OCI-M2 (cell line): ENCODE data around the gene UIMC1.

Experiments used
- DNase-seq: peaks from one replicate; lab custom pipeline; 2025; ENCODE audit not compliant: unreplicated experiment; lab: John Stamatoyannopoulos, UW

UIMC1 gene

DNA sequence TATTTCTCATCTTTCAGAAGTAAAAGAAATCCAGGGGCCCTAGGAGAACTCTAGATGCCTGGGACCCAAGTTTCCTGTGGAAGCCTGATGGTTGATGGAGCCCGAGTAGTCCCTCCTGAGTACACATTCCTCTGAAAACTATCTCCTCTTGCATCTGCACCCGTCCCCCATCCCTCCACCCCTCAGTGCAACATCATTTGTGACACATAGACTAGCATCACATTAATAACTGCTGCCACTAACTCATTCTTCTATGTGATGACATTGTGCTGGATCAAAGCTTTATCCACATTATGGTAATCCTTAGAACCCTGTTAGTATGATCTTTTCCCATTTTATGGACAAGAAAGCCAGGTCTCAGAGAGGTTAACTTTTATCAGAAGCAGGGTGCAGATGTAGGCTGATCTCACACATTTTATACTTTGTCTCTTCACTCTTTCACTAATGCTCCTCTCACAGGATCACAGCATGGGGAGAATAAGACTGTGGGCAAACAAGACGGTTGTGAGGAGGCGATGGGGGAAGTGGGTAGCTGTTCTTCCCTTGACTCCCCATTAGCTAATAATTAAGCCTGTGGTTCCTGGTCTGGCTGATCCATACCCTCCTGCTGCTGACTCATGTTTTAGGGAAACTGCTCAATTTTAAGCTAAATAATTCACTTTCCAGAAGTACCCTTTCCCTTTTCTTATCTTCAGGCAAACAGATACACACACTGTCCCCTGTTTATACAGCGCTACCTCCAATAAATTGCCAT, 103.5 kb downstream of the UIMC1 start:
- DNase-seq = no peak

DNA sequence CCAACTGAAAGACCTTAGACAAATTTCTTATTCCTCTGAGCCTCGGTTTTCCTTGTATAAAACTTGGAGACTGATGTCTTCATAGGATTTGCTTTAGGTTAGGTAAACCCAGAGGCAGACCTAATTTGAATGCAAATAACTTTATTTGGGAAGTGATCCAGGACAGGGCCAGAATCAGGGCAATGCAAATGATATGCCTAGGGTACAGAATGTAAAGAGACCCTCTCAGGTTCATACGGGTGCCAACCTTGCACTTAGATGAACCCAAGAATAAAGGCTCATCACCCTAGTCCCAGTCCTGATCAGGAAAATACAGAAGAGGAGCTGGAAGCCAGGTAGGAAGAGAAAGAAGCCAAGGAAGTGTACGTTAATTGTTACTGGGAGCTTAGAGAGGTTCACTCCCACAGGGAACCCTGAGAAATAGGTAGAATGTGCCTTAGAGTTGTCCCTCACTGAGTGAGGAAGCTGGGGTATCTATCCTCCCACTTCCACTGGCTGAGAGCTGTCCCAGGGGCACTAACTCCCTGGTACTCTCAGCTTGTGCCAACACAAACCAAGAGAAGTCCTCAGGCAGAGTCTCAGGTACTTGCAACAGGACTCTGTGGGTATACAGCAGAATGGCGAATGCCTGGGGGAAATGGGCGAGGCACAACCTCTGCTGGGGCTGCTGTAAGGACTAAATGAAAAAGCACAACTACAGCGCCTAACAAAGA, 104.3 kb downstream of the UIMC1 start:
- DNase-seq = no peak

DNA sequence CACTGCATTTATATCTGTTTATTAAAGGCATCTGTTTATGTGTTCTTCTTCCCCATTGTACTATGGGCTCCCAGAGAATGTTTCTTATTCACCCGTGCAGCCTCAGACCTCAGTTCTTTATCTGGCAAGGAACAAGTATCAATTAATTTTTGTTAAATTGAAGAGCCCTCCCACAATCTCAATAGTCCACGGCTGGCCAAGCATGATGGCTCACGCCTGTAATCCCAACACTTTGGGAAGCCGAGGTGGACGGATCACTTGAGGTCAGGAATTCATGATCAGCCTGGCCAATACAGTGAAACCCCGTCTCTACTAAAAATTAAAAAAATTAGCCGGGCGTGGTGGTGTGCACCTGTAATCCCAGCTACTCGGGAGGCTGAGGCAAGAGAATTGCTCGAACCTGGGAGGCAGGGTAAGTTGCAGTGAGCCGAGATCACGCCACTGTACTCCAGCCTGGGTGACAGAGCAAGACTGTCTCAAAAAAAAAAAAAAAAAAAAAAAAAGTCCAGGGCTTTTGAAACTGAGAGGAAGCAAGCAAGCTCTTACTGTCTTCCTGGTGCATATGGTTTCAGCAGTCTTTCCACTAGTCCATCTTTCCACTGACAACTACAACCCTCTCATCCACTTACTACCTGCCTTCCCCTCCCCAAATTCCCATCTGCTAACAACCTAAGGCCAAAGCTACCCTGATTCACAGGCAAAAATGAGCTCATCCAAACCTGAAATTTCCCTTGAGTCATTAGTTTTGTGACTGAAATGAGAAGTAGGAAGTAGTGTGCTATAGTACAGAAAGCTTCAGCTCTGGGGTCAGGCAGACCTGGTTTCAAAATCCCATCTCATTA, 105.1 kb downstream of the UIMC1 start:
- no peak for DNase-seq

DNA sequence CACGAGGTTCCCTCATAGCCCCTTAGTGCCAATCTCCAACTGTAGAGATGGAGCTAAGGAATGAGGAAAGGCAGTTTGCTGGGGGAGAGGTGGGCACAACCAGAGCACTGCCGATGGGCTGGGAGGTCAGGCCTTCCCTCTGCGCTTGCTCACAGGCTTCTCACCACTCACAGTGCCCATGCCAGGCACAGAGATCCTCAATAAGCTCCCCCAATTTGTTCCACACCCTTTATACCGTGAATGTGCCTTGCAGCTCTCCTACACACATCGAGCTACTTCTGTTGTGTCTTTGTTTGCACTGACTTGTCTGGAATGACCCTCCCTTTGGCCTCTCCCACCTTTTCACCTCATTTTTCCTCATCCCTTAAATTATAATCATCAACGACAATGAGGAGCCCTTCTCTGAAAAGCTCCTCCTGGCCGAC, 105.8 kb downstream of the UIMC1 start:
- DNase-seq = no peak

DNA sequence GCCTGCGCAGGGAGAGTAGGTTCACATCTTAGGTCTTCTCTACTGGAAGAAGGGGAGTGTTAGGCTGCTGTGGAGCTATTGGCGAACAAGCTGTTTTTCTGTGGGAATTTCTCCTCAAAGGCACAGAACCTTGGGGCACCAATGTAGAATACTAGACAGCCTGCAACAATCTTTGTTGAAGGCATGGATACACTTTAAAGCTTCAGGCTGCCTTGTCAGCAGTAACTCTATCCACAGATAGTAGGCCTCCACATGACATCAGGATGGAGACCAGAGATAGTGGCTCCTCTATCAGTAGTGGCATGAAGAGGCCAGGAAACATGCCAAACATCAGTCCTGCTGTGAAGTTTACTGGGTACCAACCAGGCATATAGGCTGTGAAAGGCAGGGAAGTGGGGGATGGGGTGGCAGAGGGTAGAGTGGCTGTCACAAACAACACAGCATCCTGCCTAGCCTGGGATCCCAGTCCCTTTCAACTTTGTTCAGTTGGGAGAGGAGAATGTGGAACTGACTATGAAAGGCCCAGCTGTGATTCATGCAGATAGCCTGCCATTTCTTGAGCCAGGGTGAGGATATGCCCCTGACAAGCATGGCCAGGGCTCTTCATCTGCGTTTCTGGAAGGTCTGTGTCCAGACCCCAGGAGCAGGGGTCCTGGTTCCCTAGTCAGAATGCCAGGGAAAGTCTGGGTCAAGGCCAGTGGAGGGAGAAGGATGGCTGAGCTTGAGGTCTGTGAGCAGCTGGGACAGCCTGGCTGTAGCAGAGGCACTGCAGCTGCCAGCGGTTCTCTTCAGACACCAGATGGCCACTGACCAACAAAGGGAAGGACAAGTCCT, 106.4 kb downstream of the UIMC1 start:
- DNase-seq = no peak

DNA sequence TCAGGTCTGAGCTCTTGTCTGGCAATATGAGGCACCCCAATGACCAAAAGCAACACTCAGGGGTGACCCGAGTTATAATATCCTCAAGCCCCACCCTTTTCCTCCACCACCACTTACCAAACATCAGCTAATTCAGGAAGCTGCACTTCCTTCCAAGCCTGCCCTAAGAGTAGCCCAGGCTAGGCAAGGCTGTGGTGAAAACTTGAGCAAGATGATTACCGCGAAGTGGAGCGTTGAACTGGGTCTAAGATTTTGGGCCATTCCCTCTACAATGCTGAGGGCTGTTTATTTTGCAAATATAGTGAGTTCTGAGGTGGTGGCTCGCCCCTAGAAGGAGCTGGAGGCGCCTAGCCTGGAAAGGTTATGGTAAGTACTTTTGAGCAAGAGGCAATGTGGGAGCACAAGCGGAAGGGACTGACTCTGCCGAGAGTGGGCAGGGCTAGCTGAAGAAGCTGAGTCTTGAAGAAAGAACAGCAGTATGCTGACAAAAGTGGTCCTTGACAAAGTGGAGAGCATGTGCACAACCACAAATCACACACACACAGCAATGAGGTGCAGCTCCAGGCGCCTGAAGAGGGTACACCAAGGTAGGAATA, 107.2 kb downstream of the UIMC1 start, which contains the start of gene HK3:
Gene HK3 (minus strand): TSS at position 51 of the 596 bp plus-strand sequence. CDS start 3,187 bp downstream, outside the sequence.
- no peak for DNase-seq

DNA sequence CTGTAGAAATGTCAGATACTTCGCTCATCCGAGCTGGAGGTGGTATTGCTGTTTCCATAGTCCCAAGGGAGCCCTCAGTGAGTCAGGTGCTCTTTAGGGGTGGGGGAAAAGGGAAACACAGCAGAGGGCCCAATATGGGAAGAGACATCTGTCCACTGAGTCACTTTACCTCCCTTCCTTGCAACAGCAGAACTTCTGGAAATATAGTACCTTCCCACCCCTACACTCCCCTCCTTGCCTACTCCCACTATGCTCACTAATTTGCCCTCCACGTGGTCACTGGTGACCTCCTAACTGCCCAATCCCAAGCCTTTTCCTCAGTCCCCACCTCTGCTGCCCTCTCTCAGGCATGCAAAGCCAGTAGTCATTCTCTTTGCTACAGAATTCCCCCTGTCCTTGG, 109.3 kb downstream of the UIMC1 start:
- no peak for DNase-seq

DNA sequence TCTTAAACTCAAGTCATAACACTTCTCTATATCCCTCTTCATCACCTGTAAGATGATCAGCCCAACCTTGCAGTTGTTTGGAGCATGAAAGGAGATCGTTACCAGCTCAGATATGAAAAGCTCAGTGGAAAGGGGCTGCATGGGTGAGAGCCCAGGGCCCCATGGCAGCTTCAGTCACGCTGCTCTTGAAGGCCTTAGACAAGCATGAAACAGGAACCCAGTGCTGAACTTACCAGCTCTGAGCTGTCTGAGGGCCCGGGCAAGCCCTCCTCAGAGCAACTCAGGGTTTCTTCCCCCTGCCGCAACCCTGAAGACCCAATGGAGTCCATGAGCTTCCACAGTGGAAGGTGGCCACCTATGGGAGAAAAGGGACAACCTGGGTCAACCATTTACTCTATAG, 110.7 kb downstream of the UIMC1 start:
- no peak for DNase-seq

DNA sequence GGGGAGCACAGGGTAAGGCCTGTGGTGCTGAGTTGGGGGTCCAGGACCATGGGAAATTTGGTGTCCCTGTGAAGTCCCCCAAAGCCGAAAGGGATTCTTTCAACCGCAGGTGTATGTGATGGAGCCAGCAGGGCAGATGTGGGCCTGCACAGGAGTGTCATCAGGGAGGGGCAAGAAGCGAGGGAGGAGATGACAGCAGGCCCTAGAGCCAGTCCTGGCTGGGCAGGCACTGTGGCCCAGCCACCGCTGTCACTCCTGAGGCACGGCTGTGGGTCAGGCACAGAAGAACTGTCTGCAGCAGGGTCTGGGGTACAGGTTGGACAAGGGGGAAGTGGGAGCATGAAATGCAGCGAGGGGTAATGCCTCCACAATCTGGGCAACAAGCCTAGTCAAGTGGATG, 112.3 kb downstream of the UIMC1 start:
- DNase-seq = no peak

DNA sequence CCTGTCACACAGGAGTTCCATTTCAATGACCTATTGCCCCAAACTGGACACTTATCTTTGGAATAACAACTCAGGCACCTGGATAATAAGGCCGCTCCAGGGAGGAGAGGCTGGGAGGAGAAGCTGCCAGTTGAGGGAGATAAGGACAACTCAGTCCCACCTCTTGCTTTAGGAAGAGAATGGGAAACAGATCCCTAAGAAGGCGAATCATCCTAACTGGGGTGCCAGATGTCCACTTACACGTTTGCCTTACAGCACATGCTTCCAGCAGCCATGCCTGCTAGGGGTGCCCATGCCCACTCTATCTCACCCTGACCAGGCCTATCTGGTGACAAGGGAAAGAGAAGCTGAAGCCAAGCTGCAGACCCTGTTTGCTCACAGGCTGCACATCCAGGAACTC, 113.9 kb downstream of the UIMC1 start:
- no peak for DNase-seq

DNA sequence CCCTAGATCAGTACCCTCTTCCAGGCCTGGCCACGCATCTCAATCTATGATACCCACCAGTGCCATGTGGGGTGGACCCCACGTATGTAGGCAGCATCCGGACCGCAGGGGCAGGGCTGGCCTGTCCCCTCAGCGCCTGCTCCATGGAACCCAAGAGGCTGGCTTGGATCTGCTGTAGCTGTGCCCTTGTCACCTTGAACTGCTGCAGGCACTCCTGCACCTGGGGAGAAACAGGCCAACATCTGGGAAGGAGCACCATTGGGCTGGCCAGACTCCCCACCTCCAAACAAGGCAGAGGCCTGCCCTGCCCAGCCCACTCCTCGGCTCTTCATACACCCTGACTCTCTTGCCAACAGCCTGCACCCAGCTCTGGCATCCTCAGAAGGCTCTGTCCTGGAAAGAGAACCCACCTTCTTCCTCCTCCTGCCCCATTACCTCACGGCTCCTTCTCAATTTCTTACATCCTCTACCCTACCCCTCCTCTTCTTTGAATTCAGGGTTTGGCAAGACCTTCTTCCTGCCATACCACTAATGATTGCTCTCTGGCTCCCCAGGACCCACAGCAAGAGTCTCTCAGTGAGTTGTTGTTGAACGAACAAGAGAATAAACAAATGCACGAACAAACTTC, 115.1 kb downstream of the UIMC1 start:
- DNase-seq = no peak

DNA sequence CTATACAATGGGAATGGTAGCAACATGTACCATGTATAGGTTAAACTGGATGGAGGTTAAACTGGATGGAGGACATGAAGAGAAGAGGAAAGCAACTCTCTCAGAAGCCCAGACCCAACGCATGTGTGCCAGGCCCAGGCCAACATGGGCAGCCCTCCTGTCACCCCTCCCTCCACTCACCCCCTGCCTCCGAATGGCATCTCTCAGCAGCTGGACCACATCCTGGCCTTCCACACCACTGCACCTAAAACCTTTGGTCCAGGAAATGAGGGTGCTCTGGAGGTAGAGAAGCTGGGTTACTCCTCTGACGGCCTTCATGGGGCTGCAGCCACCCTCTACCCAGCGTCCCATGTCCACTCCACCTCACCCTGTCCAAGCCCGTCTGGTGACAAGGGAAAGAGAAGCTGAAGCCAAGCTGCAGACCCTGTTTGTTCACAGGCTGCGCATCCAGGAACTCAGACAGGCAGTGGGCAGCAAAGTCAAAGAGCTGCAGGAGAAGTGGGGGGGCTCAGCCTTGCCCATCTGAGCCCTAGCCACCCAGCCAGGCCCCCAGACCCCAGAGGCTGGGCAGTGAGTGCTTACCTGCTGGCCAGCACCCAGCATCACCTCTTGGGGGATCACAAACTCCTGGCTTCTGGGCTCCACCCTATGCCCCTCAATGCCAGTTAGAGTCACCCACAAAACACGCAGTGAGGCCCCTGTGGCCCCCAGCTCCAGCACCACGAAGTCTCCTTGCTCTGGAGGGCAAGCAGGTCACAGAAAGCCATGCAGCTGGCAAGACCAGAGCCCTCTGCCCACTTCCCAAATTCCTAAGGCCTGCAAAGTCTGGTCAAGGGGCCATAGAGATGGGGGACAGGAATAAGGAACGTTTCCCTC, 115.9 kb downstream of the UIMC1 start:
- no peak for DNase-seq

DNA sequence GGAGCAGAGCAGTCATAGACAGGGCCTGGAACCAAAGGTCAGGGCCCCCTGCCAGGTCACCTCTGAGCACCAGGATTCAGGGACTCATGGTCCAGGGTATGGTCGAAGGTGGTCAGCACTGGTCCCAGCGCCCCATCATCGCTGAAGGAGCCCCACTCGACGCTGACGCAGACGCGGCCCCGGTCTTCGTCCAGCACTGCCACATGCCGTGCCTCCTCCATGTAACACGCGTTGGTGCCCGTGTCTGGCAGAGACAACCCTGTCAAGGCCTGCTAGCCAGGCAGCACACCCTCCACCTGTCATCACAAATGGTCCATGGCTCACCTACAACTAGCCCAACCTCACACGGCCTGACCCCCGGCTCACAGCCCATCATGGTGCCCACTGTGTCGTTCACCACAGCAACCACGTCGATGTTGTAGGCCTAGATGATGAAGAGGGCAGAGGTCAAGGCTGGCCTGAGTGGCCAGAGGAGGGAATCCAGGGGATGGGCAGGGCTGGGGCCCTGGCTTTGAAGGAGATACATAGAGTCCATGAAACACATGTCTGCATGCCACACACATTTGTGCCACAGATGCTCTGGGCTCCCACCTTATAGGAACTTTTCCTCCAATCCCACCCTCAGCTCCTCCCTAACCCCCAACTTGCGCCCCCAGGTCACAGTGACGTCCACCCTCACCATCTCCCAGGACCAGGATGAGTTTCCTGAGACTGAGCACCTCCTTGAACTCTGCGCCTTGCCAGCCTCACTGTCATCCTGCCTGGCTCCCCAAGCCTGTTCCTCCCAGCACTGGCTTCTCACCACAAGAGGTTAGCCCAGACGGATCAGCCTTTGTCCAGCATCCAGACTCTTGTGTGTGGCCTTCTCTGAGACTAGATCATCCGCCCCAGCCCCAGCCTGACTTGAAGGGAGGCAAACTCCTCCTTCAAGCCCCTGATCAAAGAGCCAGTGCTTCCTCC, 117.0 kb downstream of the UIMC1 start:
- no peak for DNase-seq

DNA sequence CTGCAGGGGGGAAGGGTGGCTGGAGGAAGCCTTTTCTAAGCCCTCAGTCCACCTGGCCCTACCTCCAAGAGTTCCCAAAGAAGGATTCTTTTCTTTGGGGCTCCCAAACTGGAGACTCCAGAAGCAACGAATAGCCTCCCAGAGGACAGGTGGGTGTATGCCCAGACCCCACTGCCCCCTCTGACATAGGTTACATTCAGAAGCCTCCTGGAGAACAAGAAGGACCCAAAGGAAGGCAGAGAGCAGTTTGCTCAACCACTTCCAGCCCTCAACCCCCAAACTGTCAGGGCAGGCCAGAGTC, 117.8 kb downstream of the UIMC1 start:
- no peak for DNase-seq

DNA sequence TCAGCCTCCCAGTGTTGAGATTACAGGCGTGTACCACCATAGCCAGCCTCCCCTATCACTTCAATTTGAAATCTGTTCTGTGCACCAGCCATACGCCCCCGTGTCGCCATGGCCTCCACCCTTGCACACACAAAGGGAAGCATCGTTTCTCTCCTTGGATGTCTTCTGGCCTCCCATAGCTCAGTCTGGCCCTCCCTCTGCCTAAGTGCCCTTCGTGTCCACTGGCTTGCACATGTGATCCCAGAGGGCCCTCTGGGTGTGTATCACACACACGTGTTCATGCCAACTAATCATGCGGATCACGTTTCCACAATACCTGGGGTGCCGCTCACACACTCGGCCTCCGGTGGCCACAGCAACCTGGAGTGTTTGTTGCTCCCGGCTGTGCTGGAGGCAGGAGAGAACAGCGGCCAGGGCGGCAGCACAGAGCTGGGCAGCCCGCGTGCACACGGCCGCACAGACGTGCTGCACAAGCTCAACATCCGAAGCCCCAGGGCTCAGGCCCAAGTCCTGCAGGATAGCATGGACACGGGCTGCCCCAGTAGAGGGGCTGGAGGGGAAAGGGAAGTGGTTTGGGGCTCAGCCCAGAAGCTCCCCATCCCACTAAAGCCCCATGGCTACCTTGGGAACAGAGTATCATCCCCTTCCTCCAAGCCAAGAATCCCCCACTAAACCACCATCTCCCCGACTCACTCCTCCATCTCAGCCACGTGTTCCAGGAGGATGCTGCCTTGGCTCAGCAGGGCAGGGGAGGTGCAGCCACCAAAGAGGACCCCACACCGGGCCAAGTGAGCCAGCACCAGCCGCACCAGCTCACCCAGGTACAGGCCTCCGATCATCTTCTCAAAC, 118.3 kb downstream of the UIMC1 start:
- DNase-seq = no peak

DNA sequence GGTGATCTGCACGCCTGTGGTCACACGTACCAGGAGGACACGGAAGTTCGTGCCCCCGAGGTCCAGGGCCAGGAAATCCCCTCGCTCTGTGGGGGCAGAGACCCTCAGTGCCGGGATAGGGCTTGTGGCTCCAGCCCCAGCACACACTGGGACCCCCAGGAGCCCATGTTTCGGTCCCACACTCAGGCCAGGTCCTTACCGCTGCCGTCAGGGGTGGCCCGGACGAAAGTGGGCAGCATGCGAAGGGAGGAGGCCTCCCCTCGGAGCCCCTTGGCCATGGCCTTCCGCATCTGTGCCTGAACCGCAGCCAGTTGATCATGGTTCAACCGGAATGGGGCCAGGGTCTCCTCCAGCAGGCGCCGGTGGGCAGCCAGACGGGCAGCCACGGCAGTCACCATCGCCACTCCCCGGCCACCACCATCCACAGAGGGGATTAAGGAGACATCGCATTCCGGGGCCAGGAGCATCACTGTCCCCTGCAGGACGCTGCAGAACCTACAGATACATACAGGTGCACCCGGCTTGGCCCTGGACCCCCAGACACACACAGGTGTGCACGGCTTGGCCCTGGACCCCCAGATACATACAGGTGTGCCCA, 119.2 kb downstream of the UIMC1 start:
- DNase-seq = no peak
